ENCODE data around the gene LVRN.

DNA sequence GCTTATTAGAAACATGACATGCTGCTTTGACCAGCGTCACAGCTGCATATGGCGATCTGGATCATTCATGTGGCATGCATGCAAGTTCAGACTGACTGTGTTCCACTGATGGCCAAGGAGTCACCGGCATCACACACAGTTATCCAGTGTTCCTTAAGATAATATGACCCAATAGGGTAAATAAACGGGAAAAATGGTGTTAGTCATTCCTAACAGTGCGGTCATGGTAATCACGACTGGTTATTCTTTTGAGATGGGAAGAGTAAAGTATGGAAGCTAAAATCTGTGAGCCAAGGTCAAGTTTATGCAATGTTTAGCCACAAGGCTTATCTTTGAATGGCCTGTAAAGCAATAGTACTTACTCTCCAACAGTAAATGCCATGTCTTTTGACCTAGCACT lies 29.3 kb upstream of the LVRN start:
- TF ChIP-seq, protein P1, sequence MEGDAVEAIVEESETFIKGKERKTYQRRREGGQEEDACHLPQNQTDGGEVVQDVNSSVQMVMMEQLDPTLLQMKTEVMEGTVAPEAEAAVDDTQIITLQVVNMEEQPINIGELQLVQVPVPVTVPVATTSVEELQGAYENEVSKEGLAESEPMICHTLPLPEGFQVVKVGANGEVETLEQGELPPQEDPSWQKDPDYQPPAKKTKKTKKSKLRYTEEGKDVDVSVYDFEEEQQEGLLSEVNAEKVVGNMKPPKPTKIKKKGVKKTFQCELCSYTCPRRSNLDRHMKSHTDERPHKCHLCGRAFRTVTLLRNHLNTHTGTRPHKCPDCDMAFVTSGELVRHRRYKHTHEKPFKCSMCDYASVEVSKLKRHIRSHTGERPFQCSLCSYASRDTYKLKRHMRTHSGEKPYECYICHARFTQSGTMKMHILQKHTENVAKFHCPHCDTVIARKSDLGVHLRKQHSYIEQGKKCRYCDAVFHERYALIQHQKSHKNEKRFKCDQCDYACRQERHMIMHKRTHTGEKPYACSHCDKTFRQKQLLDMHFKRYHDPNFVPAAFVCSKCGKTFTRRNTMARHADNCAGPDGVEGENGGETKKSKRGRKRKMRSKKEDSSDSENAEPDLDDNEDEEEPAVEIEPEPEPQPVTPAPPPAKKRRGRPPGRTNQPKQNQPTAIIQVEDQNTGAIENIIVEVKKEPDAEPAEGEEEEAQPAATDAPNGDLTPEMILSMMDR (IDR thresholded peaks at IDR 0.05): no peak
- TF ChIP-seq POLR2A (IDR thresholded peaks at IDR 0.05): no peak
